ENCODE measurements around the gene ARF3. TPM values are rescaled to one million over a fixed set of nuclear protein-coding genes. Genes with fewer than 3 reads are reported as not detected.

Gene ARF3
- total and polyA plus RNA-seq, 2 of the 13 experiments (the other 11 are each of a cell fraction or from before 2014, with no cell fraction given), result 53.8 to 57.9 TPM

DNA sequence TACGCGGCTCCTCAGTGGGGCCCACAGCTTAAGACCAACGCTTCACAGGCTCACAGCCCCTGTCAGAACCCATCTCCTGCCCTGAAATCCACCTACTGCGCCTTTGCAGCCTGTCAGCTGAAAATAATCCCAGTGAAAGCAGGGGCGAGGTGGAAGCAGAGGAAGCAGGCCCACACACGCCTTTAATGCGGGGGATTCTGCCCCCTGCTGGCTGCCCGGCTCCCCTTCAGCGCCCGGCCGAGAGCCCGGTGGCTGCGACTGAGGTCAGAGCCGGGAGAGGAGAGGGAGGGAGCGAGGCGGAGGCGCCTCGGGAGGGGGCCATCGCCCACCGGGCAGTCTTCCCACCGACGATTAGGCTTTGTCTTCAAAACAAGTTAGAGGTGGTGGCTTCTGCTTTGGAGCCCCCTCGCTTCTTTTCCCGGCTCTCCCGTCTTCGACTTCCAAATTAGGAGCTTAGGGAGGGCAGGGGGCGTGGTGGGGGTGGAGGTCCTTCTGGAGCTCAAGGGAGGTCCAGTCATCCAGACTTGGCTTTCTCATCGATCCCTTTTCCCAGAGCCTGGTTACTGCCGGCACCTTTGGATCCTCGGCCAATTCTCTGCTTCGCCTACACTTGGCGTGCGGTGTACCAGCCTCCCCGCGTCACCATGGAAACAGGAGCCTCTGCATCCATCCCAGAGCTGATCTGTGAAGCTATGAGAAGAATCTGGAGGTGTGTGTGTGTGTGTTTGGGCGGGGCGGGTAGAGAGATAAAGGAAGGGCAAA is 66.4 kb downstream of the ARF3 start (continued):
- TF ChIP-seq, protein P1, sequence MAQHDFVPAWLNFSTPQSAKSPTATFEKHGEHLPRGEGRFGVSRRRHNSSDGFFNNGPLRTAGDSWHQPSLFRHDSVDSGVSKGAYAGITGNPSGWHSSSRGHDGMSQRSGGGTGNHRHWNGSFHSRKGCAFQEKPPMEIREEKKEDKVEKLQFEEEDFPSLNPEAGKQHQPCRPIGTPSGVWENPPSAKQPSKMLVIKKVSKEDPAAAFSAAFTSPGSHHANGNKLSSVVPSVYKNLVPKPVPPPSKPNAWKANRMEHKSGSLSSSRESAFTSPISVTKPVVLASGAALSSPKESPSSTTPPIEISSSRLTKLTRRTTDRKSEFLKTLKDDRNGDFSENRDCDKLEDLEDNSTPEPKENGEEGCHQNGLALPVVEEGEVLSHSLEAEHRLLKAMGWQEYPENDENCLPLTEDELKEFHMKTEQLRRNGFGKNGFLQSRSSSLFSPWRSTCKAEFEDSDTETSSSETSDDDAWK (CRISPR knock-in tag; IDR thresholded peaks at IDR 0.05), result no peak
- TF ChIP-seq IKZF1 (IDR thresholded peaks at IDR 0.05) (no peak), JDP2 (CRISPR knock-in tag; IDR thresholded peaks at IDR 0.05; ENCODE audit: borderline replicate concordance) (no peak), ZNF33A (CRISPR knock-in tag; IDR thresholded peaks at IDR 0.05; ENCODE audit: borderline replicate concordance) (no peak), PHF20 (CRISPR knock-in tag; IDR thresholded peaks at IDR 0.05) (no peak), GATAD2A (CRISPR knock-in tag; IDR thresholded peaks at IDR 0.05) (peak; percentile 48; the same call in 1 of the 2 replicates), PRMT3 (CRISPR knock-in tag; IDR thresholded peaks at IDR 0.05; ENCODE audit: borderline replicate concordance, low read depth) (no peak), ZFP41 (CRISPR knock-in tag; IDR thresholded peaks at IDR 0.05; ENCODE audit: borderline replicate concordance) (no peak), ZNF30 (CRISPR knock-in tag; IDR thresholded peaks at IDR 0.05) (no peak), TEAD3 (CRISPR knock-in tag; optimal IDR thresholded peaks at IDR 0.05; ENCODE audit: borderline replicate concordance) (peak; percentile 44)

DNA sequence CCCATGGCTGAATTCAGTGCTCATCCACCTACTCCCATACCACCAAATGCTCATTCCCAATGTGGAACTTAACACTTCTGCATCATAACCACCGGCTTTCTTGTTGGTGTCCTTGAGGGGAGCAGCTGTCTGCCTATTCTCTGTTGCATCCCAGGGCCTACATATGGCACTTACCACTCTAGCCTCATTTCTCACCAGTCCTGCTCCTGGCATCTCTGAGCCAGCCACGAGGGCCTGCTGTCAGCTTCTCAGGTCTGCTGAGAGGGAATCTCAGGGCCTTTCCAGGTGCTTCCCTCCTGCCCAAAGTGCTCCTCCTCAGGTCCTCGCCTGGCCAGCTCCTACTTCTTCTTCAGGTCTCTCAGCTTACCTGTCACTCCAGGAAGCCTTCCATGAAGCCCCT is 67.6 kb downstream of the ARF3 start:
- Histone ChIP-seq H3K27ac (ENCODE audit: extremely low read length, insufficient read depth, low read length) (no peak overlapping the region), H3K36me3 (replicated peaks in 1 of 2; ENCODE audit: control insufficient read depth in 1 of 2, insufficient read depth in 2 of 2, low read length in 2 of 2) (no peaks in the 10 kb centered on the region), H3K9ac (ENCODE audit: insufficient read depth, low read depth, low read length) (no peak overlapping the region), H3K4me3 (replicated peaks in 1 of 3; ENCODE audit: insufficient read depth in 1 of 3, low read depth in 2 of 3, low read length in 3 of 3) (no peak overlapping the region), H3K4me1 (ENCODE audit: insufficient read depth, low read length) (peaks cover 43% of the 10 kb centered on the region), H3K79me2 (ENCODE audit: insufficient read depth, low read length) (no peaks in the 10 kb centered on the region), H3K27me3 (ENCODE audit: control insufficient read depth in 1 of 2, insufficient read depth in 2 of 2, low read length in 2 of 2) (peaks cover 1 to 10% of the 10 kb centered on the region in 2 experiments; a peak in 3 of 5 replicates), H3K9me3 (ENCODE audit: low read length) (no peaks in the 10 kb centered on the region), H2AFZ (ENCODE audit: low read length) (no peak overlapping the region), H3K4me2 (ENCODE audit: low read depth, low read length) (no peak overlapping the region), H4K20me1 (ENCODE audit: insufficient read depth, low read length) (no peaks in the 10 kb centered on the region)
- BruUV-seq (replicated peaks), result no TSS peak
- FAIRE-seq (no peak), DNase-seq (ENCODE audit: low spot score) (no peak), ATAC-seq (no peak)
- in situ Hi-C loops (cut with HindIII; ENCODE audit: extremely low pct_ligation_motif_present, low pct_unique_long_range_greater_than_20kb) (loop anchor here (5.0 kb wide), 1 partner anchor 37 kb away; the partner anchor contains the start of gene DDX23), intact Hi-C loops (cut with micrococcal nuclease; ENCODE audit: unreplicated experiment) (loop anchor here (1.0 to 2.0 kb wide), 2 partner anchors 36 to 47 kb away; no protein-coding TSS in a partner anchor)
- ChIA-PET POLR2A (interaction anchor here (1.4 to 3.3 kb wide), 4 partner anchors 11 to 37 kb away, joined by 3 to 33 read pairs (median 15); partner anchors contain the start of genes DDX23 and RND1), CTCF (ENCODE audit: low intra/inter-chr PET ratio, low total read pairs) (interaction anchor here (1.0 to 3.0 kb wide), 3 partner anchors 34 to 47 kb away, joined by 3 to 64 read pairs (median 7); partner anchors contain the start of gene DDX23)
- WGBS (ENCODE audit: low lambda C conversion rate), result 36% methylated on average over 3 of the region's 3 CpGs
- TF ChIP-seq ZNF253 (CRISPR knock-in tag; IDR thresholded peaks at IDR 0.05; ENCODE audit: borderline replicate concordance), result no peak
- no peak for TF ChIP-seq FOSL2 (CRISPR knock-in tag; IDR thresholded peaks at IDR 0.05)
- TF ChIP-seq ZNF33B (CRISPR knock-in tag; IDR thresholded peaks at IDR 0.05), result no peak
- no peak for TF ChIP-seq DR1 (CRISPR knock-in tag; IDR thresholded peaks at IDR 0.05)
- no peak for TF ChIP-seq PTBP1 (IDR thresholded peaks at IDR 0.05; ENCODE audit: low read depth, low read length, poor library complexity, severe bottlenecking)
- TF ChIP-seq RXRA (CRISPR knock-in tag; IDR thresholded peaks at IDR 0.05), result no peak

All from HepG2 (cell line).